Activated CD8-positive, alpha-beta memory T cell treated with anti-CD3 and anti-CD28 coated beads for 1 hour (primary cell): ENCODE results near the gene R3HDM2.

Experiments
- DNase-seq, 2 donors: peaks; one replicate each; pipeline ENCODE4 v3.0.0-alpha.2; 2020; ENCODE audit warnings: low read depth in 1 of 2; ENCODE audit errors: extremely low read depth in 1 of 2

Gene R3HDM2

DNA sequence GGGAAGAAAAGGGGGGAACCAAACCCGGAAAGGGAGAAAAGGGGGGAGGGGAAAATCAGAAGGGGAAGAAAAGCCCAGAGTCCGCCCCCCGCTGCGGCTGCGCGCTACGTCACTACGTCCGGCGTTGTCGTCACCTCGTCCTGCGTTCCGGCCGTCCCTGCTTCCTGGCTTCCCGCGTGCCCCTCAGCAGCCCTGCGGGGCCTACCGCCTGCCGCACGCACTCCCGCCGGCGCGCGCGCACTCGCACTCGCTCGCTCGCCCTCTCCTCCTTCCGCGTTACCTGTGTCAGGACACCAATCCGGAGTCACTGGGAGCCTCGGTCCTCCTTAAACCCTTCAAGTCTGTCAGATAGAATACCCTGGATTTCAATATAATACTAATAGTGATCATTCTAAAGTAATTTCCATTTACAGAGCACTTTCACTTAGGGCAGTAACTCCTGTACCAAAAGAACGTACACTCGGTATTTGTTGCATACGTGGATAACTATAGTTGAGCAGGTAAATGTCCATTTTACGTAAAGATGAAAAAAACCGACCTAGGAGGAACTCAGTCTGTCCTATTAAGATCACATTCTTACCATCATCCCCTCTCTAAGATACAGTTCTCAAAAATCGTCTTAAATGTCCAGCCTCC lies at the start of gene R3HDM2:
TSS of gene R3HDM2 (minus strand) at position 113 of the 636 bp plus-strand sequence. CDS start 120,615 bp downstream, outside the sequence.
- DNase-seq: peak; percentile 90 to 91

DNA sequence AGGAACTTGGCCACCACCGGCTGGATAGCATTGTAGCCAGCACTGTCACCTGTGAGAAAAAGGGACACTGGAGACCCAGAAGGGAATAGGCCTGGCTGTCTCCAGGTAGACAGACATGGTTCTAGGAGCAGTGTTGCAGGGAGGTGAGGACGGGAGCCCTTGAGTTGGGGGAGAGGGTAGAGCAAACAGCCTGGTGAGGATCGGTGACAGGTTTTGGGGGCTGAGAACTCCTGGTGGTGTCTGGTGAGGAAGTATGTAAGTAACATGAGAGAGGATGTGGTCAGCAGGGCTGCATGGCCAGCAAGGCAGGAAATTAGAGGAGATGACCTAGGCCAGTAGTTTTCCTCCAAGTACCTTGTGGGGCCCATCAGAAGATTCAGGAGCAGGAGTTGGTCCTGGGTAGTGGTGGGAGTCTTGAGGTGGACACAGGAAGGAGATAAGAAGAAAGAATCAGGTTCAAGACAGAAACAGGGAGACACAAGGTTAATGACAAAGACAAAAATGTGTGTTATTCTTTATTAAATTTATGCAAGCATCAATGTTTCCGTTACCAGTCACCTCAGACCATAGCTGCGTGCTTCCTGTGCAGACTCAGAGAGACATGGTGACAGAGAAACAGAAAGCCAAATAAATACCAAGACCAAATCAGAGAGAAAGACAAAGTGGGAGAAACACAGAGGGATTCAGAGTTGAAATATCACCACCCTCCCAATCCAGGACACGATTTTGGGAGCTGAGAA lies 48.7 kb upstream of the R3HDM2 start, which contains the start of gene ARHGAP9:
TSS of gene ARHGAP9 (minus strand) at position 491 of the 740 bp plus-strand sequence. CDS start at position 31, 460 bp downstream.
- no peak for DNase-seq

DNA sequence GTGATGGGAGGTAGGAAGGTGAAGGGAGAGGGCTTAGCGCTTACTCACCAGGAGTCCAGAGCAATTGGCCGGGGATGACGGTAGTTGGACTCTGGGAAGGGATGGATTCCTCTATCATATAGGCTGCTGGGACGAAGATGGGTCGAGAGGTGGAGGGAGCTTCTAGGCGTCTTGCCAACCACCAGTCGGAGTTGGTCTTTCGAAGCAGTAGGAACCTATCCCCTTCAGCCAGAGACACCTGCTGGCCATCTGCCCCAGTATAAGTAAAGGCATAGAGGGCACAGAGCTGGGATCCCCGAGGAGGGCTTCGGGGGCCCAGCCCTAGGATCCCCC lies 48.2 kb upstream of the R3HDM2 start:
- DNase-seq: no peak

DNA sequence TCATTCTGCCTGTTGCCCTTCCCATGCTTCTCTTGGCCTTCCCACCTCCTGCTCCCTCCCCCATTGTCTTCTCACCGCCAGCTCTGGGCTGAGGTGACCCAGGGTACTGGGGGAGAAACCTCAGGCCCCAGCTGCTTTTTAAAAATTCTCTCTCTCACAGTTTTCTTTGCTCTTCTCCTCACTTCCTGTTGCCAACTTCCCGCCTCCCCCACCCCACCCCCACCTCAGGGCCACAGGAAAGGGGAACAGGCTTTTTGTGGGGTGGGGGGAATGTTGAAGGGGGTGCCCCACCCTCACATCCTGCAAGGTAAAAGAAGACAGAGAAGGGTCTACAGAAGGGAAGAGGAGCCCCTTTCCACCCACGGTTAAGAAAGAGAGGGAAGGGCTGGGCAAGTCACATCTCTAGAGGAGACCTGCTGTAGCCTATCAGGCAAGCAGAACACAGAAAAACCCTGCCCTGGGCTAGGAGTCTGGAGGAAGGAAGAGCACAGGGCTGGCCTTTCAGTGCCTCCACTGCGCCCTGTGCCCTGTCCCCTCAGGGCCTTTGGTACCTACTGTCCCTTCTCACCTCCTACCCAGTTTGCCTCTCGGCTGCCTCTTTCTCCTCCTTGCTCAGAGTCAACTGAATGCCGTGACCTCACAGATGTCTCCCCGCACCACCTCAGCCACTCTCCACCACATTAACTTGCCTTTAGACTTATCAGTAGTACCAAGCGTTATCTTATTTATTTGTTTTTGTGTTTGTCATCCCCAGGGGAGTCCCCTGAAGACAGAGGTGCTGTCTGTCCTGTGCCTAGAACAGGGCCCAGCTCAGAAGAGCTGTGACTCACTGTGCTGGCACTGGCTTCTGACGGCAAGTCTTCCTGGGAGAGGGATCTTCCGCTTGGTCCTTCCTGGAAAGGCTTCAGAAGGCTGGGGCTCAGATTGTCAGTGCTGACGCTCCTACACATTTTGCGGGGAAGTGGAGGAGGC lies 47.2 kb upstream of the R3HDM2 start:
- no peak for DNase-seq

DNA sequence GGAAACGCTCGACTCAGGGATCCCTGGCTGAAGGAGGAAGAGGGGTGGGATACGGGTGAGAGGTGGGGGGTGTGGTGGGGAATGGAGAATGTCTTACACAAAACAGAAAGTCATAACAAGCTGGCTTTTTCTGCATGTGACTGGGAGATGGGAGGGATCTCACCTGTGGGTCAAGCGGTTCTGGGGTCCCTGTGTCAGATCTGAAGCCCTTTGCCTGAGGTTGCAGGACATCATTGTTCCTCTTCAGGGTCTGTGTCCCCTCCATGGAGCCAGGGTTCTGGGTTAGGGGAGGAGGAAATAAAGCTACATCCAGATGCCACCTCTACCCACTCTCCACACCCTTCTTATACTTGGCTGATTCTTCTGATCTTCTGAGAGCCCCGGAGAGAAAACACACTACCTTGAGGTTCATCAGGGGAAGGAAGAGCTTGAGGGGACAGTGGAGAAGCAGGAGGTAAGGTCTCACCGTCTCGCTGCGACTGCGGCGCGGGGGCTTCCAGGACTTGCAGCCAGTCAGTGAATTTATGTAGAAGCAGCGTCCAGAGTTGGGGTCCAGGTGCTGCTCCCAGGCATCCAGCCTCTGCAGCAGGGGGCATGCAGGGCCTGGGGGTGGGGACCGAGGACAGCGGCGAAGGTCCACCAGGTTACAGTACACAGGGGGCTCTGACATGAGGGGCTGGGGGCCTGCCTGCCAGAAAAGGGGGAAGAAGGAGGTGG lies 46.3 kb upstream of the R3HDM2 start:
- DNase-seq: no peak

DNA sequence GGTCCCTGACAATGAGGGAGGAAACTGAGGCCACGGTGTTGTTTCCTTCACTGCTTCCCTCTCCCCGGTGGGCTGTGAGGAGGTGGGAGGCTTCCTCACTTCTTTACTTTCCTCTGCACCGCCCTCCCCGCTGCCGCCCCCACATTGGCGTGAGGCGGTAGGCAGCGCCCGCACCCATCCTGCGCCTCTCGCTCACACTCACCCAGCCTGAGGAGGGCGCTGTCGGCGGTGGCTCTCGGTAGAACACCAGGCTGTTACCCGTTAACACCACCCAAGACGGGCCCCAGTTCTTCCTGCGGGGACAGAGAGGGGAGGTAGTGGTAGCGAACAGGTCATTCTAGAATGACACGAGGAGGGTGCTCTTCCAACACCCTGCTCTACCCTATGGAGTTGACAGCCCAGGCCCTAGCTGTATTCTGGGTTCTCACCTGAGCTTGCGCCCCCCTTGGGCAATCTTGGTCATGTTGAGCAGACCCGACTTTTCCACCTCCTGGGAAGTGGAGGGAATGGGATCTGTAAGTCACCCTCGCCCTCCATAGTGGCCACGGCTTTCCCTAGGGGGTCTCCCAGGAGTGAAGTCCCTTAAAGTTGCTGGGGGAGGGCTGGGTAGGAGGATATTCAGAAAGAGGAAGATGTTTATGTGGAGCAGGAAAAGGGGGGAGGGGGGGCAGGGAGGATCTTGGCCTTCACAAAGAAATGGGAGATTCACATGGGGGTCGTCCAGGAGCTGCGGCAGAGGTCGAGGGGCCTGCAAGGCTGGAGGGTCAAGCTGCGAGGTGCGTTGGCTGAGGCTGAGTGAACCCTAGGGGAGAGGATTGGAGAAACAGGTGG lies 45.5 kb upstream of the R3HDM2 start:
- DNase-seq: no peak

DNA sequence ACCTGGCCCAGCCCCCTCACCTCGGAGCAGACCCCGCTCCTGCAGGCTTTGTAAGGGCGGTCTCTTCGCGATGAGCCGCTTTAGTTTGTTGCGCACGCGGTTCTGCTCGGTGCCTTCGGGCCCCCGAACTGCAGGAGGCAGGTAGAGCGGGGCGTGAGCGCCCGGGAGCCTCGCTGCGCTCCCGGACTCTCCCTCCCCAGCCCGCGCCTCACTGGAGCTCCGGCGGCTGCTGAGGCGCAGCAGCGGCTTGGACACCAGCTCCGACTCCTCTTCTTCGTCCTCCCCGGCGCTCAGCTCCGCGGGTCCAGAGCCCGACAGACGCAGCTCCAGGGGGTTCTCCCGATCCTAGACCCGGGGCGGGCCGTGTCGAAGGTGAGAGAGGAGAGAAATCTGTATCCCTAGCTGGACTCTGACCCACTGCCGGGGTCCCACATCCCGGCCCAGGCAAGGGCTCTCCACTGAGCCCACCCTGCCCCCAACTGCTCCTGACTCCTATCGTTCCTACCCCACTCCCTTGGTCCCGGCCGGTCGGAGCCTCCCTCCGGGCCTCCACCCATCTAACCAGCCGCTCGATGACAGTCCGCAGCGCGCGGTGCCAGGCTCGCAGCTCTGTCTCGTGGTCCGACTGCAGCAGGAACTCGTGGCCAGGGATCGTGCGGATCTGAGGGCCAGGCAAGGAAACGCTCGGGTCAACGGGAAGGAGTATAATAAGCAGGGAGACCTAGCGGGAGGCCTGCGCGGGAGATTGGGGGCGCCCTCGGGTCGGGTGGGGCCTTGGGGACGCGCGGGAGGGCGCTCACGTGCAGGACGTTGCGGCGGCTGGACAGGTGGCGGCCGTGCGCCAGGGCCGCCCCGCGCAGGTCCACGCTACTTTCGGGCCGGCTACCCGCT lies 44.7 kb upstream of the R3HDM2 start:
- DNase-seq: no peak

DNA sequence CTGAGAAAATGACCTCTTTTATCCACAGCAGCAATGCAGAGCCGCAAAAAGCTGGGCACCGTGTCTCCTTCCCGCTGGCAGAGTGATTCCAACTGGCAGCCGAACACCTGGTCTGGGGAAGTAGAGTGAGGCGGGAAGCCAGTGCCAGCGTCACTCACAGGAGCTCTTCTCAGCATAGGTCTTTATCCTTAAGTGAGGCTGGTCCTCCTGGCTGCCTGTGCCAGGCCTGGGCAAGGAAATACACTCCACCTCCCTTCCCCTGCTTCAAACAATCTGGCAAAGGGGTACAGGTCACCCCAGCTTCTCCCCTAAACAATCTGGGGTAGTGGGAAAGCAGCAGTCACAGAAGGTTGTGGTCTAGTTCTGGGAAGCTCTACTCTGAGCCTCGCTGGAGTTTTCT lies 44.0 kb upstream of the R3HDM2 start:
- no peak for DNase-seq

DNA sequence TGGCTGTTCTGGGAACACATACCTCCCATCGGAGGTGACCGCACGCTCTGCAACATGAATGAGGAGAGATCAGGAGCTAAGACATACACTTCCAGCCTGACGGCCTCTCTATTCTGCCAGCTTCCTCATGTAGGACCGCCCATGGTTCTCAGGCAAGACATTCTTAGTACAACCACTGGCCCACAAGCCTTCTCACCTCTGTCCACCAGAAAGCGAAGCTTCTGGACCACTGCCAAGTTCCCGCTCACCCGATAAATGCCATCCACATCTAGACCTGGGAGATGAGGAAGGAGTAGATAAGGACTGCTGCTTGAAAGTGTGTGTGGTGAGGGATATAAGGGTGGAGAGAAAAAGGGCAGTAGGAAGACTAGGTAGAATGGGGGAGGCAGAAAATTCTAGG lies 43.6 kb upstream of the R3HDM2 start:
- no peak for DNase-seq

DNA sequence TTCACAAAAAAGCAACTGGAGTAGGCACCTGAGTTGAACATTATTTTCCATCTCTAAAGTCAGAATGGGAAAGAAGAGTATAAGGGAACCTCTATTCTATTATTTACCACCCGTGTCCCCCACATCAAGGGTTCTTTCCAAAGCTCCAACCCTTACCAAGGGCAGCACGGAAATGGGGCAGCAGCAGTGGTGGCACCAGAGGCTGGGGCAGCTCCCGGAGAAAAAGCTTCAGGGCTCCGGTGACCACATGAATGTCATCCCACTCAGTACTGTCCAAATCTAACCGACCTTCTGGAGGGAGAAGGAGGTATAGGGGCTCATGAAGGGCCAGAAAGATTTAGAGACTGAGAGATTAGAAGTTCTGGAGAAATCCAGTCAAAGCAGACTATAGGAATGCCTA lies 43.0 kb upstream of the R3HDM2 start:
- DNase-seq: no peak

DNA sequence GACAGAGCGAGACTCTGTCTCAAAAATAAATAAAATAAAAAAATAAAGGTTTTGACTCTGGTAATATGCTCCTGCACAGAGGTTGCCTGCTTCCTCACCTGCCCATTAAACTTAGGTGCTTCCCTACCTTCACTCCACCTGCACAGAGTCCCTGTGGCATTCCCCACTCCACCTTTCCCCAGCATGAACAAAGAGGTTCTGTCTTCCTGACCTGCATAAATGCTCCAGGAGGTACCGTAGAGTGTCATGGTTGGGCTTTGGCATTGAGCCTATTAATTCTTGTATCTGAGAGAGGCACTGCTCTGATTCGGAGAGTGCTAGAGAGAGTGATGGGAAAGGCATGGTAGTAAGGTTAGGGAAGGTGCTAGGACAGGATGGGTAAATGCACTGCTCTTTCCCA lies 42.5 kb upstream of the R3HDM2 start:
- DNase-seq: no peak

DNA sequence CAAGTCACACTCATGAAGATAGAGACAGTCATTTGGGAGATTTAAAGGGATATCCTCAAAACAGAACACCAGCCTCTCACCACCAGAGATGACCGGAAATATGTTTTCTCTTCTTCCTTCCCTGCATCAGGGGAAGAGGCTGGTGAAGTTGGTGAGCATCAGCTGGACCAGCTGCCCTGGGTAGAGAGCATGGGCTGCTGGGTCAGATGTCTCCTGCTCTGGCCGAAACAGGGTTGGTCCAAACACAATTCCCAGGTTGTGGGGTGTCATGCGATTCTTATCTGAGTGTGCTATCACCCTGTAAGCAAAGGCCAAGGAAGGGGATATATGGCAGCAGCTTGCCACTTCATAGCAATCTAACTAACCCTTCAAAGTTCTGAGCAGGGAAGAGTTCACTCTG lies 41.5 kb upstream of the R3HDM2 start:
- no peak for DNase-seq

DNA sequence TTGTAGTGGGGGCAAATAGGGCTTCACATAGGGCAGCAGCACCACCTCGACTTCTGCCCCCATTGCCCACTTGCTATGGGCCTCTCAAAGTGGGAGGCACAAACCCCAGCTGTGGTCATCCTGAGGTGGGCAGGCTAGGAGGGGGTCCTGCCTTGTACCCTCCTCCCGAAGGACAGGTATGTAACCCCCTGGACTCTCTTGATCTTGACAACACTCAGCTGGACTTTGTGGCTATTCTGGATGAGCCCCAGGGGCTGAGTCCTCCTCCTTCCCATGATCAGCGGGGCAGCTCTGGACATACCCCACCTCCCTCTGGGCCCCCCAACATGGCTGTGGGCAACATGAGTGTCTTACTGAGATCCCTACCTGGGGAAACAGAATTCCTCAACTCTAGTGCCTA lies 40.8 kb upstream of the R3HDM2 start:
- DNase-seq: no peak

DNA sequence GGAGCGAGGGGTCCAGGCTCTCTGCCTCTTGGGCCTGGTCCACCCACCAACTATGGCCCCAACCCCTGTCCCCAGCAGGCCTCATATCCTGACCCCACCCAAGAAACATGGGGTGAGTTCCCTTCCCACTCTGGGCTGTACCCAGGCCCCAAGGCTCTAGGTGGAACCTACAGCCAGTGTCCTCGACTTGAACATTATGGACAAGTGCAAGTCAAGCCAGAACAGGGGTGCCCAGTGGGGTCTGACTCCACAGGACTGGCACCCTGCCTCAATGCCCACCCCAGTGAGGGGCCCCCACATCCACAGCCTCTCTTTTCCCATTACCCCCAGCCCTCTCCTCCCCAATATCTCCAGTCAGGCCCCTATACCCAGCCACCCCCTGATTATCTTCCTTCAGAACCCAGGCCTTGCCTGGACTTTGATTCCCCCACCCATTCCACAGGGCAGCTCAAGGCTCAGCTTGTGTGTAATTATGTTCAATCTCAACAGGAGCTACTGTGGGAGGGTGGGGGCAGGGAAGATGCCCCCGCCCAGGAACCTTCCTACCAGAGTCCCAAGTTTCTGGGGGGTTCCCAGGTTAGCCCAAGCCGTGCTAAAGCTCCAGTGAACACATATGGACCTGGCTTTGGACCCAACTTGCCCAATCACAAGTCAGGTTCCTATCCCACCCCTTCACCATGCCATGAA lies 40.3 kb upstream of the R3HDM2 start:
- DNase-seq: no peak

DNA sequence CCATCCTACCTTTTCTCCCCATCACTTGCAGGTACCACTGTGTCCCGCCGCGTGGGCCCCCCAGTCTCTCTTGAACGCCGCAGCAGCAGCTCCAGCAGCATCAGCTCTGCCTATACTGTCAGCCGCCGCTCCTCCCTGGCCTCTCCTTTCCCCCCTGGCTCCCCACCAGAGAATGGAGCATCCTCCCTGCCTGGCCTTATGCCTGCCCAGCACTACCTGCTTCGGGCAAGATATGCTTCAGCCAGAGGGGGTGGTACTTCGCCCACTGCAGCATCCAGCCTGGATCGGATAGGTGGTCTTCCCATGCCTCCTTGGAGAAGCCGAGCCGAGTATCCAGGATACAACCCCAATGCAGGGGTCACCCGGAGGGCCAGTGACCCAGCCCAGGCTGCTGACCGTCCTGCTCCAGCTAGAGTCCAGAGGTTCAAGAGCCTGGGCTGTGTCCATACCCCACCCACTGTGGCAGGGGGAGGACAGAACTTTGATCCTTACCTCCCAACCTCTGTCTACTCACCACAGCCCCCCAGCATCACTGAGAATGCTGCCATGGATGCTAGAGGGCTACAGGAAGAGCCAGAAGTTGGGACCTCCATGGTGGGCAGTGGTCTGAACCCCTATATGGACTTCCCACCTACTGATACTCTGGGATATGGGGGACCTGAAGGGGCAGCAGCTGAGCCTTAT lies 39.6 kb upstream of the R3HDM2 start:
- no peak for DNase-seq

DNA sequence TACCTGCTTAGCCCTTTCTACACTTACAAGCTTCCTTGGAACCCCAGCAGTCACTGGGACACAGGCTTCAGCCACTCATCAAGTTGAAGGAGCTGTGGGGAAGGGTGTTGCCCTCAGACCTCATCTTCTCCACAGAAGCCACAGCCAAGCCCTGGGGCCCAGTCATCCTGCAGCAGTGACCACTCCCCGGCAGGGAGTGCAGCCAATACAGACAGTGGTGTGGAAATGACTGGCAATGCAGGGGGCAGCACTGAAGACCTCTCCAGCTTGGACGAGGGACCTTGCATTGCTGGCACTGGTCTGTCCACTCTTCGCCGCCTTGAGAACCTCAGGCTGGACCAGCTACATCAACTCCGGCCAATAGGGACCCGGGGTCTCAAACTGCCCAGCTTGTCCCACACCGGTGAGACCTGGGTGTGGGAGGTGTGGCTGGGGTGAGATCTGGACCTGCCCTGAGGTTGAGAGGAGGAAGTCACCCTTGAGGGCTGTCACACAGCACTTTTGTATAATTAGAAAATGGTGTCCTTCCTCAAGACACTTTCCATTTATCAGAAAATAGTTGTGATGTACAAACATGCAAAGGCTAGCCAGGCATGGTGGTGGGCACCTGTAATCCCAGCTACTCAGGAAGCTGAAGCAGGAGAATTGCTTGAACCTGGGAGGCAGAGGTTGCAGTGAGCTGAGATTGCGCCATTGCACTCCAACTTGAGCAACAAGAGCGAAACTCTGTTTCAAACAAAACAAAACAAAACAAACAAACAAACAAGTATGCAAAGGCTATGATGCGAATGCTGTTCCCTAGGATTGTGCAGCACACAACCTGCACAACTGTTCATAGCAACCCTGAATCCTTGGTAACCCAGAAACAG lies 38.7 kb upstream of the R3HDM2 start:
- no peak for DNase-seq

DNA sequence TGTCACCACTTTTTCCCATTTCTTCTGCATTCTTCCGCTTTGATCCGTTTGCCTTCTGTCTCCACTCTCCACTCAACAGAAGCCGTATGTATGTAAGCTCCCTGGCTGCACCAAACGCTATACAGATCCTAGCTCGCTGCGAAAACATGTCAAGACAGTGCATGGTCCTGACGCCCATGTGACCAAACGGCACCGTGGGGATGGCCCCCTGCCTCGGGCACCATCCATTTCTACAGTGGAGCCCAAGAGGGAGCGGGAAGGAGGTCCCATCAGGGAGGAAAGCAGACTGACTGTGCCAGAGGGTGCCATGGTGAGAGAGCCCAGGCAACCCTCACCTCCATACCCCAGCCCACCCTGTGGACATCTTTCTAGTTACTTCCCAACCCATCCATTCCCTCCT lies 37.1 kb upstream of the R3HDM2 start:
- DNase-seq: no peak
